K562 (cell line): ENCODE data around the gene BTBD2. TPM values are rescaled to one million over a fixed set of nuclear protein-coding genes. Genes with fewer than 3 reads are reported as not detected.

Source experiments
- ATAC-seq: fragments of 200-7000 bp; cut with Tn5 transposase; 3 replicates; pipeline ENCODE4 v1.9.1; 2020; ENCODE audit warnings: moderate library complexity
- BruUV-seq: library from RNA; stranded (reverse); fragments of 400-500 nt; replicated peaks from 2 replicates; lab custom pipeline; 2021; lab: Mats Ljungman, UMichigan
- CTCF ChIA-PET: fragments of 300-600 bp; formaldehyde crosslinking; extraction: SDS; loops from one replicate; lab custom pipeline; 2021; ENCODE audit warnings: low intra/inter-chr PET ratio; lab: Yijun Ruan, JAX
- POLR2A ChIA-PET: fragments of 300-600, 350-650 bp; sonication (Branson Sonifier 250); formaldehyde crosslinking; extraction: SDS; loops from one replicate; lab custom pipeline; 2021; ENCODE audit warnings: antibody characterized with exemption, inconsistent platforms; lab: Yijun Ruan, JAX
- DNase-seq, 4 experiments: peaks; one replicate each; pipeline versions ENCODE4 v3.0.0 to v3.0.0-alpha.2; 2011 to 2018; ENCODE audit warnings: low spot score in 3 of 4, mixed read lengths in 3 of 4; ENCODE audit errors: extremely low read depth in 1 of 4
- FAIRE-seq: peaks from 2 replicates; lab custom pipeline; 2011; peaks lifted over from hg19 to GRCh38; lab: Jason Lieb, UNC
- H2AFZ ChIP-seq: 2 replicates; pipeline ENCODE4 v1.6.0; 2011; ENCODE audit warnings: low read depth, low read length, control low read depth, inconsistent platforms
- H3K27ac ChIP-seq: fragments of 200-600 bp; 3 replicates; pipeline ENCODE4 v1.8.0; 2011; ENCODE audit warnings: low read depth, mild to moderate bottlenecking, control low read depth, inconsistent platforms, low read length, moderate library complexity, mixed read lengths; ENCODE audit errors: extremely low read depth
- H3K27me3 ChIP-seq, 2 experiments: fragments of 300-600 bp in 1 of 2; 2 replicates in 1 of 2; 3 replicates in 1 of 2; pipeline versions ENCODE4 v1.6.0 to v1.8.0; 2011; ENCODE audit warnings: inconsistent platforms in 2 of 2, low read length in 2 of 2, mild to moderate bottlenecking in 1 of 2, mixed read lengths in 1 of 2, moderate library complexity in 1 of 2; ENCODE audit not compliant: control insufficient read depth in 2 of 2, insufficient read depth in 2 of 2
- H3K36me3 ChIP-seq: fragments of 300-600 bp; 3 replicates; pipeline ENCODE4 v1.8.0; 2011; ENCODE audit warnings: mild to moderate bottlenecking, low read length, inconsistent platforms; ENCODE audit not compliant: control insufficient read depth, insufficient read depth
- H3K4me1 ChIP-seq, 2 experiments: fragments of 200-600 bp in 1 of 2; replicated peaks in 1 of 2; 2 replicates in 1 of 2; 3 replicates in 1 of 2; pipeline versions ENCODE4 v1.5.1 to v1.8.0; 2011; ENCODE audit warnings: inconsistent platforms in 2 of 2, low read length in 2 of 2, mild to moderate bottlenecking in 1 of 2, mixed read lengths in 1 of 2, moderate library complexity in 1 of 2; ENCODE audit not compliant: control insufficient read depth in 2 of 2, insufficient read depth in 2 of 2
- H3K4me2 ChIP-seq: 2 replicates; pipeline ENCODE4 v1.6.1; 2011; ENCODE audit warnings: low read length, control low read depth, inconsistent platforms, mixed read lengths; ENCODE audit not compliant: insufficient read depth
- H3K4me3 ChIP-seq: fragments of 200-600 bp; sonication (generic), shearing (Covaris generic); 2 replicates; pipeline ENCODE4 v1.5.1; 2016; ENCODE audit warnings: control low read depth, inconsistent platforms
- H3K79me2 ChIP-seq: fragments of 200-600 bp; 3 replicates; pipeline ENCODE4 v1.8.0; 2011; ENCODE audit warnings: low read length, inconsistent platforms; ENCODE audit not compliant: control insufficient read depth, insufficient read depth
- H3K9ac ChIP-seq, 2 experiments: 2 replicates each; pipeline versions ENCODE4 v1.6.0 to v1.6.1; 2011; ENCODE audit warnings: low read depth in 2 of 2, low read length in 2 of 2, control low read depth in 1 of 2, inconsistent platforms in 1 of 2, mild to moderate bottlenecking in 1 of 2, mixed read lengths in 1 of 2; ENCODE audit not compliant: insufficient read depth in 1 of 2
- H3K9me1 ChIP-seq: one replicate; pipeline ENCODE4 v1.6.0; 2011; ENCODE audit warnings: inconsistent platforms, mild to moderate bottlenecking, low read length, moderate library complexity; ENCODE audit not compliant: control insufficient read depth, insufficient read depth
- H3K9me3 ChIP-seq: replicated peaks from 2 replicates; pipeline ENCODE4 v1.5.1; 2011; ENCODE audit warnings: low read depth, low read length, inconsistent platforms; ENCODE audit not compliant: control insufficient read depth, insufficient read depth
- H4K20me1 ChIP-seq: replicated peaks from 2 replicates; pipeline ENCODE4 v1.6.1; 2011; ENCODE audit warnings: low read length, inconsistent platforms, mixed read lengths; ENCODE audit not compliant: control insufficient read depth, insufficient read depth
- POLR2G ChIP-seq: fragments of 200-400 bp; formaldehyde crosslinking; IDR thresholded peaks from 2 replicates; pipeline ENCODE4 v1.6.1; 2017; ENCODE audit warnings: low read depth, mild to moderate bottlenecking, antibody characterized with exemption, low read length, moderate library complexity
- SIX5 ChIP-seq, 2 experiments: IDR thresholded peaks; 2 replicates each; pipeline ENCODE4 v1.6.1; 2011; ENCODE audit warnings: low read length in 2 of 2, borderline replicate concordance in 1 of 2, low read depth in 1 of 2, mild to moderate bottlenecking in 1 of 2, moderate library complexity in 1 of 2; ENCODE audit not compliant: insufficient read depth in 1 of 2
- WGBS: fragments of 100-300 bp; shearing (Covaris generic); methylation state at CpG from one replicate; pipeline ENCODE4 v1.1.6; 2016; ENCODE audit warnings: low coverage, mixed read lengths; ENCODE audit not compliant: insufficient coverage; ENCODE audit errors: missing lambda C conversion rate; 5-methylcytosine and 5-hydroxymethylcytosine counted together
- in situ Hi-C: fragments of 300-500 bp; cut with MboI; formaldehyde crosslinking; loops from 4 replicates; pipeline ENCODE4 v1.15.0; 2018; ENCODE audit warnings: inconsistent platforms, mixed read lengths
- intact Hi-C: fragments of 100-400 bp; cut with micrococcal nuclease; formaldehyde crosslinking; loops from 2 replicates; pipeline ENCODE4 v1.14.2; 2022
- polyA plus RNA-seq, 8 experiments: library from polyadenylated mRNA; depleted of rRNA in 4 of 8; stranded (reverse) in 5 of 8; unstranded in 3 of 8; fragments of >200 nt; fragmentation: Nextera tagmentation in 2 of 8; fragmentation: Illumina TruSeq in 1 of 8; extraction: Ambion mirVana in 2 of 8; extraction: Trizol in 1 of 8; gene quantifications; 2 replicates each; pipeline versions ENCODE4 v1.2.1 to v1.2.3, GENCODE V29; 2011 to 2014; ENCODE audit warnings: inconsistent platforms in 1 of 8, missing spikeins in 1 of 8
- total RNA-seq, 7 experiments: library from RNA; depleted of rRNA in 6 of 7; stranded (reverse); fragments of >200 nt in 6 of 7; fragmentation: Illumina TruSeq in 2 of 7; extraction: Trizol in 2 of 7; gene quantifications; 2 replicates each; pipeline versions ENCODE4 v1.2.1 to v1.2.3, GENCODE V29; 2011 to 2021; ENCODE audit warnings: low replicate concordance in 1 of 7

BTBD2 gene
- total and polyA plus RNA-seq, 9 of the 15 experiments (the other 6 are each of a cell fraction or from before 2014, with no cell fraction given) = 0.10 to 15.6 (median 6.9) TPM

DNA sequence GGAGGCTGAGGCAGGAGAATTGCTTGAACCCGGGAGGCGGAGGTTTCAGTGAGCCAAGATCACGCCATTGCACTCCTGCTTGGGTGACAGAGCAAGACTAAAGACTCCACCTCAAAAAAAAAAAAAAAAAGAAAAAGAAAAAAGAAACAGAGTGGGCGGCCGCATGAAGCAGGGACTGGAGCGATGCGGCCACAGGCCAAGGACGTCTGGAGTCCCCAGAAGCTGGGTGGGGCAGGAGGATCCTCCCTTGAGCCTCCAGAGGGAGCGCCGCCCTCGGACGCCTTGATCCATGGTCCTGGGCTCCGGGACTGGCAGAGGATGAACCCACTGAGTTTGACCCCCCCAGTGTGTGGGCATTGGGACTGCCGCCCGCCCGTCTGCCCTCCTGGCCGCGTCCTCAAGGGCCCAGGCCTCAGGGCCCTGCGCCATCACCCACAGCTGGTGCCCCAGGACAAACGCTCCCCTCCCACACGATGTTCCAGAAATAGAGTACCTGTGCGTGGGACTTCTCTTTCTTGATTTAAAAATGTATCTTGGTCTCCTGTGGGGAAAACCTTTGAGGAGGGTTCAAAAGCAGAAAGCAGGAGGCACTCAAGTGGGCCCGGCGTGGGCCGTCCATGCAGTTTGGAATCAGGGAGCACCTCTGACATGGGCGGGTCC is 15.5 kb downstream of the BTBD2 start:
- FAIRE-seq (no peak), ATAC-seq (no peak; the same call in 2 of the 3 replicates), DNase-seq (no peak)
- Histone ChIP-seq H4K20me1 (no peaks in the 10 kb centered on the region), H3K4me1 (peaks cover 0 to 23% of the 10 kb centered on the region in 2 experiments; a peak in 2 of 5 replicates), H3K9me3 (no peaks in the 10 kb centered on the region), H3K4me2 (no peak overlapping the region), H3K4me3 (no peak overlapping the region), H3K27ac (no peak overlapping the region), H3K9ac (peak overlapping the region in 1 of 2 experiments; percentile 26; a peak in 1 of 4 replicates), H3K9me1 (no peaks in the 10 kb centered on the region), H3K79me2 (no peaks in the 10 kb centered on the region), H3K27me3 (no peaks in the 10 kb centered on the region), H3K36me3 (no peaks in the 10 kb centered on the region), H2AFZ (no peak overlapping the region)
- POLR2A ChIA-PET = no interaction called here
- CTCF ChIA-PET = no interaction called here
- peak; percentile 37; the same call in 1 of the 2 replicates for TF ChIP-seq POLR2G
- no peak for TF ChIP-seq SIX5 (IDR thresholded peaks at IDR 0.05; ENCODE audit: borderline replicate concordance in 1 of 2, insufficient read depth in 1 of 2, low read depth in 1 of 2, low read length in 2 of 2)
- BruUV-seq = no TSS peak
- WGBS = 68% methylated on average over 16 of the region's 26 CpGs
- in situ Hi-C loops = no loop called here
- intact Hi-C loops = no loop called here
